Memory B cell (primary cell): ENCODE measurements around the gene SLC66A1.

Experiments used
- ATAC-seq: fragments of 150-1000 bp; cut with Tn5 transposase; 2 replicates; pipeline ENCODE4 v1.10.0; 2021; ENCODE audit warnings: low read depth, mild to moderate bottlenecking, moderate library complexity
- DNase-seq, 2 donors: peaks; one replicate each; pipeline ENCODE4 v3.0.0; 2022; ENCODE audit warnings: low spot score in 2 of 2
- H3K27ac Mint-ChIP-seq: one replicate; pipeline ENCODE4 v1.8.0; 2022; ENCODE audit warnings: mild to moderate bottlenecking, moderate library complexity, mixed read lengths
- H3K27me3 Mint-ChIP-seq: one replicate; pipeline ENCODE4 v1.8.0; 2022; ENCODE audit warnings: mixed read lengths
- H3K36me3 Mint-ChIP-seq: one replicate; pipeline ENCODE4 v1.8.0; 2022; ENCODE audit warnings: mild to moderate bottlenecking, mixed read lengths
- H3K4me1 Mint-ChIP-seq: one replicate; pipeline ENCODE4 v1.8.0; 2022; ENCODE audit warnings: mixed read lengths
- H3K4me3 Mint-ChIP-seq: one replicate; pipeline ENCODE4 v1.8.0; 2022; ENCODE audit warnings: mild to moderate bottlenecking, moderate library complexity, mixed read lengths
- H3K9me3 Mint-ChIP-seq: one replicate; pipeline ENCODE4 v1.8.0; 2022; ENCODE audit warnings: mixed read lengths

Gene SLC66A1

GRCh38 chr1:19349999-19350398 lies 37.9 kb downstream of the SLC66A1 start:
- Mint-ChIP-seq H3K9me3 (no peaks in the 10 kb centered on the region), H3K4me1 (peaks cover 2% of the 10 kb centered on the region), H3K4me3 (no peak overlapping the region), H3K27me3 (no peaks in the 10 kb centered on the region), H3K36me3 (peaks cover 12% of the 10 kb centered on the region), H3K27ac (no peak overlapping the region)
- ATAC-seq (no peak), DNase-seq (no peak)

- H3K4me1 Mint-ChIP-seq: peaks cover 2% of the 10 kb centered on the region
- H3K9me3 Mint-ChIP-seq: no peaks in the 10 kb centered on the region
- no peak overlapping the region for H3K4me3 Mint-ChIP-seq
- no peak for DNase-seq
- peaks cover 12% of the 10 kb centered on the region for H3K36me3 Mint-ChIP-seq
- H3K27ac Mint-ChIP-seq: peak overlapping the region; percentile 24
- no peak for ATAC-seq
- H3K27me3 Mint-ChIP-seq: no peaks in the 10 kb centered on the region
Measured at GRCh38 chr1:19350566-19350965, 38.4 kb downstream of the SLC66A1 start.

GRCh38 chr1:19351873-19352272 lies 39.7 kb downstream of the SLC66A1 start:
- ATAC-seq (no peak), DNase-seq (no peak)
- peaks cover 15% of the 10 kb centered on the region for H3K36me3 Mint-ChIP-seq
- H3K9me3 Mint-ChIP-seq: no peaks in the 10 kb centered on the region
- no peaks in the 10 kb centered on the region for H3K27me3 Mint-ChIP-seq
- no peaks in the 10 kb centered on the region for H3K4me1 Mint-ChIP-seq
- H3K27ac Mint-ChIP-seq: no peak overlapping the region
- no peak overlapping the region for H3K4me3 Mint-ChIP-seq

GRCh38 chr1:19352839-19353238 lies 40.7 kb downstream of the SLC66A1 start:
- ATAC-seq (no peak), DNase-seq (no peak)
- Mint-ChIP-seq H3K4me3 (no peak overlapping the region), H3K9me3 (no peaks in the 10 kb centered on the region), H3K27me3 (no peaks in the 10 kb centered on the region), H3K36me3 (peaks cover 15% of the 10 kb centered on the region), H3K27ac (no peak overlapping the region), H3K4me1 (no peaks in the 10 kb centered on the region)

- peak overlapping the region; percentile 72 for H3K27ac Mint-ChIP-seq
- H3K4me3 Mint-ChIP-seq: no peak overlapping the region
- H3K27me3 Mint-ChIP-seq: no peaks in the 10 kb centered on the region
- H3K4me1 Mint-ChIP-seq: no peaks in the 10 kb centered on the region
- H3K36me3 Mint-ChIP-seq: peaks cover 15% of the 10 kb centered on the region
- H3K9me3 Mint-ChIP-seq: no peaks in the 10 kb centered on the region
- no peak for ATAC-seq
- no peak for DNase-seq
Measured at GRCh38 chr1:19353596-19353995, 41.5 kb downstream of the SLC66A1 start.

- Mint-ChIP-seq H3K27me3 (no peaks in the 10 kb centered on the region), H3K4me3 (no peak overlapping the region), H3K9me3 (no peaks in the 10 kb centered on the region), H3K36me3 (peaks cover 15% of the 10 kb centered on the region), H3K4me1 (no peaks in the 10 kb centered on the region), H3K27ac (no peak overlapping the region)
- no peak for DNase-seq
- no peak for ATAC-seq
Measured at GRCh38 chr1:19354531-19354981, 42.4 kb downstream of the SLC66A1 start.

GRCh38 chr1:19356266-19356665 lies 44.1 kb downstream of the SLC66A1 start:
- H3K27ac Mint-ChIP-seq: peak overlapping the region; percentile 31
- peaks cover 9% of the 10 kb centered on the region for H3K36me3 Mint-ChIP-seq
- no peaks in the 10 kb centered on the region for H3K9me3 Mint-ChIP-seq
- DNase-seq (no peak), ATAC-seq (no peak)
- peaks cover 2% of the 10 kb centered on the region for H3K4me1 Mint-ChIP-seq
- no peaks in the 10 kb centered on the region for H3K27me3 Mint-ChIP-seq
- no peak overlapping the region for H3K4me3 Mint-ChIP-seq

- Mint-ChIP-seq H3K27ac (no peak overlapping the region), H3K9me3 (no peaks in the 10 kb centered on the region), H3K4me3 (no peak overlapping the region), H3K27me3 (no peaks in the 10 kb centered on the region), H3K4me1 (peaks cover 2% of the 10 kb centered on the region), H3K36me3 (peaks cover 9% of the 10 kb centered on the region)
- DNase-seq: no peak
- no peak for ATAC-seq
Measured at GRCh38 chr1:19357299-19357986, 45.3 kb downstream of the SLC66A1 start.

GRCh38 chr1:19358710-19359109 lies 46.6 kb downstream of the SLC66A1 start:
- peaks cover 7% of the 10 kb centered on the region for H3K36me3 Mint-ChIP-seq
- no peaks in the 10 kb centered on the region for H3K27me3 Mint-ChIP-seq
- H3K4me1 Mint-ChIP-seq: peaks cover 2% of the 10 kb centered on the region
- DNase-seq (no peak), ATAC-seq (no peak)
- H3K4me3 Mint-ChIP-seq: no peak overlapping the region
- no peaks in the 10 kb centered on the region for H3K9me3 Mint-ChIP-seq
- H3K27ac Mint-ChIP-seq: no peak overlapping the region

- no peak for ATAC-seq
- DNase-seq: no peak
- peaks cover 5% of the 10 kb centered on the region for H3K36me3 Mint-ChIP-seq
Measured at GRCh38 chr1:19359357-19359756, 47.2 kb downstream of the SLC66A1 start.

GRCh38 chr1:19360016-19360415 lies 47.9 kb downstream of the SLC66A1 start:
- no peak for ATAC-seq
- H3K4me1 Mint-ChIP-seq: peaks cover 4% of the 10 kb centered on the region
- no peaks in the 10 kb centered on the region for H3K27me3 Mint-ChIP-seq

More at GRCh38 chr1:19359357-19359756, 47.2 kb downstream of the SLC66A1 start:
- no peaks in the 10 kb centered on the region for H3K27me3 Mint-ChIP-seq
- H3K9me3 Mint-ChIP-seq: no peaks in the 10 kb centered on the region
- H3K4me1 Mint-ChIP-seq: peaks cover 2% of the 10 kb centered on the region
- H3K4me3 Mint-ChIP-seq: no peak overlapping the region
- H3K27ac Mint-ChIP-seq: no peak overlapping the region

GRCh38 chr1:19360432-19360831 lies 48.3 kb downstream of the SLC66A1 start:
- Mint-ChIP-seq H3K4me1 (peaks cover 4% of the 10 kb centered on the region), H3K36me3 (peaks cover 10% of the 10 kb centered on the region), H3K27ac (no peak overlapping the region), H3K4me3 (no peak overlapping the region), H3K9me3 (no peaks in the 10 kb centered on the region), H3K27me3 (no peaks in the 10 kb centered on the region)
- ATAC-seq (no peak), DNase-seq (no peak)

More at GRCh38 chr1:19360016-19360415, 47.9 kb downstream of the SLC66A1 start:
- Mint-ChIP-seq H3K36me3 (peaks cover 7% of the 10 kb centered on the region), H3K4me3 (no peak overlapping the region), H3K9me3 (no peaks in the 10 kb centered on the region), H3K27ac (no peak overlapping the region)
- DNase-seq: no peak

- no peak for ATAC-seq
- DNase-seq: no peak
- Mint-ChIP-seq H3K27me3 (no peaks in the 10 kb centered on the region), H3K9me3 (no peaks in the 10 kb centered on the region), H3K36me3 (peaks cover 7% of the 10 kb centered on the region), H3K4me3 (no peak overlapping the region), H3K4me1 (peaks cover 4% of the 10 kb centered on the region), H3K27ac (peak overlapping the region; percentile 19)
Measured at GRCh38 chr1:19360843-19361610, 48.9 kb downstream of the SLC66A1 start.

- H3K27me3 Mint-ChIP-seq: no peaks in the 10 kb centered on the region
- peaks cover 5% of the 10 kb centered on the region for H3K36me3 Mint-ChIP-seq
- H3K4me3 Mint-ChIP-seq: no peak overlapping the region
- DNase-seq: no peak
- no peak for ATAC-seq
- no peaks in the 10 kb centered on the region for H3K9me3 Mint-ChIP-seq
- H3K27ac Mint-ChIP-seq: no peak overlapping the region
- peaks cover 4% of the 10 kb centered on the region for H3K4me1 Mint-ChIP-seq
Measured at GRCh38 chr1:19361611-19362147, 49.6 kb downstream of the SLC66A1 start.
